ENCODE measurements around the gene SLC39A1.
"Not testable (repeated sequence)": the region's sequence is repeated elsewhere in the genome, so short reads cannot be mapped to it uniquely, and the experiment has no call there.

SLC39A1 gene

GRCh38 chr1:153922076-153922971, 41.0 kb downstream of the SLC39A1 start:
- DNase-seq (ENCODE audit: low spot score): no peak
- Mint-ChIP-seq H3K4me1 (ENCODE audit: low read depth) (peaks cover 37% of the 10 kb centered on the region), H3K27me3 (ENCODE audit: low read depth) (no peaks in the 10 kb centered on the region), H3K27ac (peak overlapping the region; percentile 95), H3K9me3 (no peaks in the 10 kb centered on the region), H3K36me3 (ENCODE audit: low read depth) (peaks cover 16% of the 10 kb centered on the region), H3K4me3 (peak overlapping the region; percentile 95)

GRCh38 chr1:153921803-153922075, 41.6 kb downstream of the SLC39A1 start:
- DNase-seq (ENCODE audit: low spot score): peak; percentile 17
- Mint-ChIP-seq H3K4me3 (peak overlapping the region; percentile 88), H3K27me3 (ENCODE audit: low read depth) (no peaks in the 10 kb centered on the region), H3K27ac (peak overlapping the region; percentile 92), H3K9me3 (no peaks in the 10 kb centered on the region), H3K4me1 (ENCODE audit: low read depth) (peaks cover 37% of the 10 kb centered on the region), H3K36me3 (ENCODE audit: low read depth) (peaks cover 16% of the 10 kb centered on the region)

GRCh38 chr1:153921080-153921802, 42.1 kb downstream of the SLC39A1 start:
- H3K27ac Mint-ChIP-seq: peak overlapping the region; percentile 92
- no peaks in the 10 kb centered on the region for H3K9me3 Mint-ChIP-seq
- no peaks in the 10 kb centered on the region for H3K27me3 Mint-ChIP-seq (ENCODE audit: low read depth)
- DNase-seq (ENCODE audit: low spot score): no peak
- peaks cover 37% of the 10 kb centered on the region for H3K4me1 Mint-ChIP-seq (ENCODE audit: low read depth)
- H3K36me3 Mint-ChIP-seq (ENCODE audit: low read depth): peaks cover 16% of the 10 kb centered on the region
- peak overlapping the region; percentile 88 for H3K4me3 Mint-ChIP-seq

GRCh38 chr1:153919876-153920852, 43.2 kb downstream of the SLC39A1 start:
- peak; percentile 25 for DNase-seq (ENCODE audit: low spot score)
- Mint-ChIP-seq H3K27me3 (ENCODE audit: low read depth) (no peaks in the 10 kb centered on the region), H3K9me3 (no peaks in the 10 kb centered on the region), H3K4me3 (peak overlapping the region; percentile 88), H3K4me1 (ENCODE audit: low read depth) (peaks cover 37% of the 10 kb centered on the region), H3K27ac (peak overlapping the region; percentile 92), H3K36me3 (ENCODE audit: low read depth) (peaks cover 16% of the 10 kb centered on the region)

- Mint-ChIP-seq H3K4me3 (no peak overlapping the region), H3K27ac (no peak overlapping the region), H3K27me3 (ENCODE audit: low read depth) (no peaks in the 10 kb centered on the region), H3K36me3 (ENCODE audit: low read depth) (peaks cover 16% of the 10 kb centered on the region), H3K9me3 (peaks cover 4% of the 10 kb centered on the region), H3K4me1 (ENCODE audit: low read depth) (peaks cover 30% of the 10 kb centered on the region)
- no peak for DNase-seq (ENCODE audit: low spot score)
These were observed 47.0 kb downstream of the SLC39A1 start for GRCh38 chr1:153916297-153916696.

- Mint-ChIP-seq H3K27ac (no peak overlapping the region), H3K4me1 (ENCODE audit: low read depth) (peaks cover 5% of the 10 kb centered on the region), H3K36me3 (ENCODE audit: low read depth) (peaks cover 17% of the 10 kb centered on the region), H3K9me3 (peaks cover 4% of the 10 kb centered on the region), H3K4me3 (no peak overlapping the region), H3K27me3 (ENCODE audit: low read depth) (no peaks in the 10 kb centered on the region)
- DNase-seq (ENCODE audit: low spot score): no peak
These were observed 51.0 kb downstream of the SLC39A1 start for GRCh38 chr1:153912349-153912748.

- H3K27me3 Mint-ChIP-seq (ENCODE audit: low read depth); H3K4me3 Mint-ChIP-seq; DNase-seq (ENCODE audit: low spot score); H3K27ac Mint-ChIP-seq; H3K9me3 Mint-ChIP-seq: not testable (repeated sequence)
- Mint-ChIP-seq H3K36me3 (ENCODE audit: low read depth) (peaks cover 27% of the 10 kb centered on the region), H3K4me1 (ENCODE audit: low read depth) (peaks cover 11% of the 10 kb centered on the region)
These were observed 52.8 kb downstream of the SLC39A1 start for GRCh38 chr1:153910560-153910959.
